GM21619 (cell line): Measurements from ENCODE around the gene KCND3.

ENCODE experiments used
- ATAC-seq: cut with Tn5 transposase; IDR thresholded peaks from one replicate; pipeline ENCODE4 v1.9.1; 2021; ENCODE audit not compliant: unreplicated experiment

The KCND3 gene

DNA sequence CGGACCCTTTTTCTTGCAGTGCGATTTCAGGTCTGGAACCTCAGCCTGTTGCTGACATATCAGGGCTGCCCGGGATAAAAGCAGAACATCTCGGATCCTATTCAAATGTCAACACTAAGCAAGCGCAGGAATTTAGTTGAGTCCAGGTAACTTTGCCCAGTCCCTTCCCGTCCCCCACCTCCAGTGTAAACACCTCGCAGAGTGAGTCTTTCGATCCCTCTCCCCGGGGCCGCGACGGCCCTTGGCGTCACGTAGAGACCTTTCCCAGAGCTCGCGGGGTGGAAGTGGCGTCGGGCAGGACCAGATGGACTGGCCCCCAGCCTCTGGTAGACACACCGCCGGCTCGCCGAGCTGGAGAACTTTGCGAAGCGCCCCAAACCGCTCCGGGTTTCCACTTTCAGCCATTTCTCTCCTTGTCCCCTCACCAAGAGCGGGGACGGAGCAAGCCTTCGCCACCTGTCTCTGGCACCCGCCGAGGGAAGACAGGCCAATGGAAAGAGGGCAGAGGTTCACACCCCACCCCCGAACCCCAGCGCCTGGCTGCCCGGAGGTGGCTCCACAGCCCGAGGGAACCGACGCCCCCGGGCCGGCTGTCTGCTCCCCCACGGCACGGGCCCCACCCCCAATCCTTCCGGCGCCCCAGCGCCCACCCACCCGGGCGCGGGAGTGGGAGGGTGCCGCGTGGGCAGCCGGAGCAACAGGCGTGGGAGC, 570 bp downstream of the KCND3 start:
- no peak for ATAC-seq

- ATAC-seq, result no peak
Observed at GRCh38 chr1:111988377-111988742, 1.1 kb downstream of the KCND3 start.

DNA sequence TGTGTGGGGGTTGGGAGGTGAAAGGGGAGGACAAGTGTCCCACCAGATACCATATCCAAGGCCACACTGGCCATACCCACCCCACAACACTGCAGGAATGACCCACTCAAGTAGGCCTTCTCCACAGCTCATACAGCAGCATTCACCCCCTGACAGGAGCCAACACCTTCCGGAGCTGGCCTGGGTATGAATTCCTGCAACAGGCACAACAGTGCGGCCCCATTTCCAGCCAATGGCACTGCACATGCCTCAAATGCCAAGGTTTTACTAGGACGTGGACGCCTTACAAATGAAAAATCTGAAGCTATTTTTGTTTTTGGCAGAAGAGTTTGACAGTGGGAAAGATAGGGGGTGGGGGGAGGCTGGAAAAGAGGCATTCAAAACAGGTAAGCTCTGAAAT, 2.0 kb downstream of the KCND3 start:
- ATAC-seq, result no peak

GRCh38 chr1:111983500-111983899, 6.0 kb downstream of the KCND3 start:
- no peak for ATAC-seq

DNA sequence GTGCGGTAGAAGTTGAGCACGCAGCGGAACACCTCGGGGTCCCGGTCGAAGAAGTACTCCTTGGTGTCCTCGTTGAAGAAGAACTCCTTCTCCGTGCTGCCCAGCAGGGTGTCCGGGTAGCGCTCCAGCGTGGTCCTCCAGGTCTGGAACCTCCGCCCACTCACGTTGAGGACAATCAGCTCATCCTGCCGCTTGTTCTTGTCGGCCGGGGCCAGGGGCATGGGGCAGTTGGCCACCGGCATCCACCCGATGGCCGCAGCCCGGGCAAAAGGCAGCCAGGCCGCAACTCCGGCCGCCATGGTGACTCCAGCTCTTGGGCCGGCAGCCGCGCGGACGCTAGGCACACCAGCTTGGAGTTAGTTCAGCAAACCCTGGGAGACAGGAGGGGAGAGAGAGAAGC, 7.0 kb downstream of the KCND3 start:
- no peak for ATAC-seq

DNA sequence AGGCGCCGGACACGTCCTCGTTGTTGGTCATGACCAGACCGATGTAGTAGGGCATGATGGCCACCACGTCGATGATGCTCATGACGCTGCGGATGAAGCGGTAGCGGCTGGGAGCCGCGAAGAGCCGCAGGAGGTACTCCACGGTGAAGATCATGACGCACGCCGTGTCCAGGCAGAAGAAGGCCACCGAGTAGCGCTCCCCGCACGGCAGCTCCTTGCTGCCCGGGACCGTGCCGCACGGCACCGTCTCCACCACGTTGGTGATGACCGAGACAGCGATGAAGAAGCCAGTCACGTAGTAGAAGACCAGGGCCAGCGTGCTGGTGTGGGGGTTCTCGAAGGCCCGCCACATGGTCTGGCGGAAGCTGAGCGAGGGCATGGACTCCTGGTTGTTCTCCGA, 7.6 kb downstream of the KCND3 start:
- ATAC-seq, result no peak

DNA sequence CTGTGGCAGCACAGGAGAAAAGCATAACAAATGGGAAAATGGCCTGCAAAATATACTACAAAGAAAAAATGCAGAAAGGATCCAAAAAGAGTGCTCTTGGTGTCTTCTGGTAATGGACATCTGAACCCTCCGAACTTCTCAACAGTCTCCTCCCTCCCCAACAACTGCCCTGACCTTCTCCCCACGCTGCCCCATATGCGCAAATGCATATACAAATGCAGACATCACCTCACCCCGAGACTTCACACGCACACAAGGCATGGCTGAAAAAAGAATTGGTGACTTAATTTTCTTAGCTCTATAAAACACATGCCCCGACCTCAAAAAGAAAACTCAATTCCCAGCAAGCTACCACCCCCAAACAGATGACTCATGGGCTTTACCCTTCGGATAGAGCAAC, 8.4 kb downstream of the KCND3 start:
- ATAC-seq, result no peak

DNA sequence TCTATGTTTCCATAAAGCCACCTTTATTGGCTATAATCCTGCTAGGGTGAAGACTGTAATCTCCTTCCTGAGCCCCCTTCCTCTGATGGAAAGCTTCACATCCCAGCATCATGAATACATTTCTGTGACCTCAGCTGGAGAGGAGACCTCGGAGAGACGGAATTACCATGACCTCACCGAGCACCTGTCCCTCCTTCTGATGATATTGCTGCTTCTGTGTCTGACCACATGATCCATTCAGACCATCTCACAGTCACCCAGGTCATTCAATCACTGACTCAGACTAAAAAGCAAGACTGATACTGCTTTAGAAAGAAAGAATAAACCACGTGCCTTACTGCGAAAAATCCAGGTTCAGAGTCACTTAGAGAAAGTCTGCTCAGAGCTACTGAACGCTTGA, 8.8 kb downstream of the KCND3 start:
- no peak for ATAC-seq

- ATAC-seq, result no peak
Observed at GRCh38 chr1:111978695-111979094, 10.8 kb downstream of the KCND3 start.

DNA sequence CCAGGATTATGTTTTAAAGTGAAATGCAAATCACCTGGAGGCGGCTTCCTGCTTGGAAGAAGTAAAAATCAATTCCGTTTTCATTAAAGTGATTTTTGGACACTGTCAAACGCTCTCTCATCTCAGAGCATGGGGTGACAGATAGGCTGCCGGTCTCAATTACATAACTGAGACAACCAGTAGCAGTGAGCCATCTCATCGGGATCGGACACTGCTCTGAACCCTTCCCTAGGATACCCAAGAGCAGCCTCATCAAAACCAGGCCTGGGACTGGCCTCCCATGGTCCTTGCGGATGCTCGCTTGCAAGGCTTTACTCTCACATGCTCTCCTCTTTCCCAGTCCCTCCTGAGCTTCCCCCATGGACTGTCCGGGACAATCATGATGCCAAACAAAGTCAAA, 12.1 kb downstream of the KCND3 start:
- ATAC-seq, result no peak

- ATAC-seq, result no peak
Observed at GRCh38 chr1:111976842-111977241, 12.6 kb downstream of the KCND3 start.

- ATAC-seq, result no peak
Observed at GRCh38 chr1:111976332-111976731, 13.1 kb downstream of the KCND3 start.

DNA sequence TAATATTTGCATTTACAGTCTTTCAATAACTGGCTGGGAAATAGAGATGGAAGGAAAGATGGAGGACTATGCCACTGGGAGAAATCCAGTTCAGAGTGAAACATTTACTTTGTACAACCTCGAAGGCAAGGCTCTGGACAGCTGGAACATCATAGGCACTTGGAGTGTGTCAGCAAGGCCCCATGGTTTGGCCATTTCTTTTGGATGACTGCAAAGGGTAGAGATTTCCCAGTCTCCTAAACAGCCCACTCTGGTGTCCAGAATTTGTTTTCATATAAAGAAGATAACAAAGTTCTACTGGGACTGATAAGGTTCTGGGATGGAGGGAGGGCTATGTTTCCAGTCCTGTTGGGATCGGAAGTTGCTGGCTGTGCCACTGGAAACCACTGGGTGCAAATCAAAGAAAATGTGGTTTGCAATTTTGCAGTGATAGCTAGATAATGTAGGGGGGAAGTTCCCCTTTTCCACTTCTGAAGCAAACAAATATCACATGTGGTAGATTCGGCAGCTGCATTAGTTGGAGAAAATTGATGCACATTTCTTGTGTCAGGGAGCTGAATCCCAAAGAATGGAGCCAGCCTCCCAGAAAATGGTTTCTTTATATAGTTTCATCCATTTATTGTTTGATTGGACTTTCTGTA, 16.2 kb downstream of the KCND3 start:
- no peak for ATAC-seq

- no peak for ATAC-seq
Observed at GRCh38 chr1:111971396-111971795, 18.1 kb downstream of the KCND3 start.

DNA sequence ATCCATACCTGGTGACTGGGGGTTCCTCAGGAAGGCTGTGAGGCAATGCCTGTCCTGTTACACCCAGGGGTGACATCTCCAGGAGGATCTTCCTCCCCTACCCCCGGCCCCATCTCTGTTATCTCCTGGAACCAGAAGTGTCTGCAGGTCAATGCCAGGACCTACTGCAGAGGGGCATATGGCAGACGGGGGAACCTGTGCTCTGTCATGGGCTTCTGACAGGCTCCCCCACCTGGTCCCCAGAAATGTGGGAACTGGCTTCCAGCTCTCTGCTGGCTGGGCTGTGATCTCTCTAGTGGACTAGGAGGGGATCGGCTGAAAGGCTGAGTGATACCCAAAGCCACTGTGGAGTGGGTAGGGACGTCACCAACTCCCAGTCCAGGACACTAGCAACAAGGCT, 21.0 kb downstream of the KCND3 start:
- ATAC-seq, result no peak

GRCh38 chr1:111967886-111968285, 21.6 kb downstream of the KCND3 start:
- no peak for ATAC-seq

GRCh38 chr1:111967067-111967690, 22.3 kb downstream of the KCND3 start:
- no peak for ATAC-seq

DNA sequence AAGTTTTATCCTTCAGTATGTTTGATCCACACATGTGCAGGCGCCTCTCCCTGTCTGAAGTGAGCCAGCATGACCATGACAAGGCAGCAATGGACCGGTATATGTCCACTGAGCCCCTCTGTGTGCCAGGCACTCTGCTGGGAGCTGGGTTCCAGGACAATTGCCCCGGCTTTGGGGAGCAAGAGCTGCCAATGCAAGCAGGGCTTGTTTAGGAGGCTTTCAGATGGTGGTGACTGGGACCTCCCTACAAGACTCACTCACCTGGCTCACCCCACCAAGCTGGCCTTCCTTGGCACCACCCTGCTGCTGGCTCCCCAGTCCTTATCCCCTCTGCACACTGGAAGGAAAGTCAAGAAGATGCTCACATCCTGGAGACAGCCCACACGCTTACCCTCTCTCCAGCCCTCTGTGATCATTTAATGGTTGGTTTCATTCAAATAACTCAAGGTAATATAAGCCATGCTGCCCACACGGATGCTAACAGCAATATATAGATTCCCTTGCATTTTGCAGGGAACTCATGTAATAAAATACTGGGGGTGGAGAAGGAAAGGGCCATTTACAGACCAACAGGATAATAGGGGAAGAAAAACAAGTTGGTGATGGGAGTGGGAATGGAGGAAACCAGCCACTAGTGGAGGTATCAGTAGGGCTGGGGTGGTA, 23.6 kb downstream of the KCND3 start:
- no peak for ATAC-seq

DNA sequence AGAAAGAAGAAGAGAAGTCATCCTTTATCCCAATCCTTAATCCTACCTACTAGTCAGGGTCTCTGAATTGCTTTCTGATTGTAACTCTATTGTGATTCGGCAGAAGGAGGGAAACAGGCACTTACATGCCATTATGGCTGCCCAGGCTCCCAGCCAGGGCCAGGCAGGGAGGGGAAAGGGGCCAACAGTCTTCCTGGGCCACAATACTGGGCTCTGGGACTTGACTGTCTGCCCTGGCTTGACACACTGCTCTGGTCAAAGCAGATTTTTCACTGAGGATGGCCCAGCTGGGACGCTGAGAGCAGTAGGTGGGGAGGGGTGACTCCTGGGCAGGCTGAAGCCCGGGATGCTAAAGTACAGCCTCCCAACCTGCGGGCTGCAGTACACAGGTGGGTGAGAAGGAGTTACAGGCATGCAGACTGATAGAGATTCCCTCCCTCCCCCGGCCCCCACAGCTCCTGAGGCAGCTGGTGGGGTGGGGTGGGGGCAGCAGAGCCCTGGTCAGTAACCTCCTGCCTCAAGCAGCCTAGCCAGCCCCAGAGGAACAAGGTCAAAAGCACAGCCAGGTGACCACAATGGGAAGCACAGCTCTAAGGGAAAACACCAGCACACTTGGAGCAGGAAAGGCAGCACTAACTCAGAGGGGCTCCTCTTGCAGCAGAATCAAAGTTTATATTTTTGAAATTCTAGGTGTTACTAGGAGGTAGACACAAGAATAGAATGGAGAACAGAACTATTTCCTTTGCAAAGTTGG, 25.3 kb downstream of the KCND3 start:
- ATAC-seq, result no peak

DNA sequence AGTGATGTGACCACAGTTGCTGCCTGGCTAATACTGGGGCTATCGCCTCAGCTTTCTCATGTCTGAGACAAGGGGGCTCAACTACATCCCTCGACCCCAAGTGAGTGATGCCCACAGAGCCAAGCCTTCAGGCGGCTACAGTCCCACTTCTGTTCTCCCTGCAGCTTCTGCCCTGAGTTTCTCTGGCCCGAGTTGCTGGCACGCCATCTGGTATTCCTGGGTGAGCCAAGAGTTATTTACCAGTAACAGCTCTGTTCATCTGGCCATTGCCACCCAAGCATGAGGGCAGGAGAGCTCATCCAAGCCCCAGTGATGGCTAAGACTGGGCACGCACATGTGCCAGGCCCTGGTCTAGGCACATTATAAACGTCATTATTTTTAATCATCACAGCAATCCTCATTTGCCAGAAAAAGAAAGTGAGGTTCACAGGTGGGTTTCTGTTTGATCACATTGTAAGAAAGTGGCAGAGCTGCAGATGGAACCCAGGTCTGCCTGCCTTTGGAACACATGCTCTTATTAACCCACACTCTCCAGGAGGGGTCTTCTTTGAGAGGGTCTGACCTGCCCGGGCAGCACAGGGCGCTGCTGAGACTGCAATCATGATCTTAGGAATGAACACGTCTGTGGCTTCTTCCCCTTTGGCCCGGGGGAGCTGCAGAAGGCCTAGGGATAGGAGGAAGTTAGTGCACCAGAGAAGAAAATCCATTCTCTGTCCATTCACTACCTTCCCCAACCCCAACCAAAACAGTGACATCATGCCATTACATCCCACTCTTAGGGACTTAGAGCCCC, 27.5 kb downstream of the KCND3 start:
- no peak for ATAC-seq

- ATAC-seq, result no peak
Observed at GRCh38 chr1:111961016-111961415, 28.5 kb downstream of the KCND3 start.
